HEK293 (cell line): Measurements from ENCODE around the gene MIS18A.

ENCODE experiments used
- CTCF ChIP-seq: fragments of 450-650 bp; formaldehyde crosslinking; IDR thresholded peaks from 2 replicates; pipeline ENCODE4 v1.5.1; 2016; ENCODE audit warnings: missing biosample characterization, missing genetic modification characterization
- FEZF1 ChIP-seq: fragments of 450-650 bp; formaldehyde crosslinking; IDR thresholded peaks from 2 replicates; pipeline ENCODE4 v1.5.1; 2016; ENCODE audit warnings: missing biosample characterization, missing genetic modification characterization
- ZBTB1 ChIP-seq: fragments of 450-650 bp; formaldehyde crosslinking; IDR thresholded peaks from 2 replicates; pipeline ENCODE4 v1.5.1; 2016; ENCODE audit warnings: missing biosample characterization, missing genetic modification characterization
- ZNF146 ChIP-seq: fragments of 450-650 bp; formaldehyde crosslinking; IDR thresholded peaks from 2 replicates; pipeline ENCODE4 v1.5.1; 2016; ENCODE audit warnings: missing biosample characterization, missing genetic modification characterization
- ZNF324 ChIP-seq: fragments of 450-650 bp; formaldehyde crosslinking; IDR thresholded peaks from 2 replicates; pipeline ENCODE4 v1.5.1; 2016; ENCODE audit warnings: missing biosample characterization, missing genetic modification characterization
- ZNF394 ChIP-seq: fragments of 450-650 bp; formaldehyde crosslinking; IDR thresholded peaks from 2 replicates; pipeline ENCODE4 v1.5.1; 2016; ENCODE audit warnings: missing biosample characterization, missing genetic modification characterization, mild to moderate bottlenecking, moderate library complexity, borderline replicate concordance
- ZNF747 ChIP-seq: fragments of 450-650 bp; formaldehyde crosslinking; IDR thresholded peaks from 2 replicates; pipeline ENCODE4 v1.5.1; 2016; ENCODE audit warnings: missing biosample characterization, missing genetic modification characterization
- ZNF837 ChIP-seq: fragments of 450-650 bp; formaldehyde crosslinking; IDR thresholded peaks from 2 replicates; pipeline ENCODE4 v1.5.1; 2016; ENCODE audit warnings: missing biosample characterization, missing genetic modification characterization
- TF ChIP-seq, protein P1 (sequence below): fragments of 450-650 bp; formaldehyde crosslinking; IDR thresholded peaks from 2 replicates; pipeline ENCODE4 v1.5.1; 2016; ENCODE audit warnings: missing biosample characterization, missing genetic modification characterization
- TF ChIP-seq, protein P2 (sequence below): fragments of 450-650 bp; formaldehyde crosslinking; IDR thresholded peaks from 2 replicates; pipeline ENCODE4 v1.5.1; 2016; ENCODE audit warnings: missing biosample characterization, missing genetic modification characterization
- TF ChIP-seq, protein P3 (sequence below): fragments of 450-650 bp; IDR thresholded peaks from 2 replicates; pipeline ENCODE4 v1.5.1; 2018; ENCODE audit warnings: missing biosample characterization, missing genetic modification characterization
- TF ChIP-seq, protein P4 (sequence below): fragments of 450-650 bp; formaldehyde crosslinking; IDR thresholded peaks from 2 replicates; pipeline ENCODE4 v1.5.1; 2016; ENCODE audit warnings: missing biosample characterization, missing genetic modification characterization, low read depth
- TF ChIP-seq, protein P5 (sequence below): fragments of 450-650 bp; formaldehyde crosslinking; IDR thresholded peaks from 2 replicates; pipeline ENCODE4 v1.5.1; 2016; ENCODE audit warnings: missing biosample characterization, missing genetic modification characterization, borderline replicate concordance

DNA sequence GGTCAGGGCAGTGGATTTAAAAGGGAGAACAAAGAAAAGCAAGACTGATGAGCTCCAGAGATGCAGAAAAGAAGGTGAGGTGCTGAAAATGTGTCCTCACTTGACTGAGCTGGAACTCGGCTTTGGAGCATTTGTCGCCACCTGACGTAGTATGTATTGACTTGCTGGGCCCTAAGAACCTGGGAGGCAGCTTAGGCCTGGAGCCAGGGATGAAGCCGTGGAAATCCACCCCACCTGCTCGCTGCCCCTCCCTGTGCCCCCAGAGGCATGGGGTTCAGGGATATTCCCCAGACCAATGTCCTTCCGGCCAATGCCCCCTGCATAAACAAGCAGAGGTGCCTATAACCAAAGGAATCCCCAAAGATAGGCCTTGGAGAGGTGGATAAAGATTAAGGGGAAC, 34.1 kb upstream of the MIS18A start:
- TF ChIP-seq, protein P1, sequence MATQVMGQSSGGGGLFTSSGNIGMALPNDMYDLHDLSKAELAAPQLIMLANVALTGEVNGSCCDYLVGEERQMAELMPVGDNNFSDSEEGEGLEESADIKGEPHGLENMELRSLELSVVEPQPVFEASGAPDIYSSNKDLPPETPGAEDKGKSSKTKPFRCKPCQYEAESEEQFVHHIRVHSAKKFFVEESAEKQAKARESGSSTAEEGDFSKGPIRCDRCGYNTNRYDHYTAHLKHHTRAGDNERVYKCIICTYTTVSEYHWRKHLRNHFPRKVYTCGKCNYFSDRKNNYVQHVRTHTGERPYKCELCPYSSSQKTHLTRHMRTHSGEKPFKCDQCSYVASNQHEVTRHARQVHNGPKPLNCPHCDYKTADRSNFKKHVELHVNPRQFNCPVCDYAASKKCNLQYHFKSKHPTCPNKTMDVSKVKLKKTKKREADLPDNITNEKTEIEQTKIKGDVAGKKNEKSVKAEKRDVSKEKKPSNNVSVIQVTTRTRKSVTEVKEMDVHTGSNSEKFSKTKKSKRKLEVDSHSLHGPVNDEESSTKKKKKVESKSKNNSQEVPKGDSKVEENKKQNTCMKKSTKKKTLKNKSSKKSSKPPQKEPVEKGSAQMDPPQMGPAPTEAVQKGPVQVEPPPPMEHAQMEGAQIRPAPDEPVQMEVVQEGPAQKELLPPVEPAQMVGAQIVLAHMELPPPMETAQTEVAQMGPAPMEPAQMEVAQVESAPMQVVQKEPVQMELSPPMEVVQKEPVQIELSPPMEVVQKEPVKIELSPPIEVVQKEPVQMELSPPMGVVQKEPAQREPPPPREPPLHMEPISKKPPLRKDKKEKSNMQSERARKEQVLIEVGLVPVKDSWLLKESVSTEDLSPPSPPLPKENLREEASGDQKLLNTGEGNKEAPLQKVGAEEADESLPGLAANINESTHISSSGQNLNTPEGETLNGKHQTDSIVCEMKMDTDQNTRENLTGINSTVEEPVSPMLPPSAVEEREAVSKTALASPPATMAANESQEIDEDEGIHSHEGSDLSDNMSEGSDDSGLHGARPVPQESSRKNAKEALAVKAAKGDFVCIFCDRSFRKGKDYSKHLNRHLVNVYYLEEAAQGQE (tag by site-specific recombination) = no peak
- no peak for TF ChIP-seq CTCF (tag by site-specific recombination)
- no peak for TF ChIP-seq ZNF324
- TF ChIP-seq, protein P2, sequence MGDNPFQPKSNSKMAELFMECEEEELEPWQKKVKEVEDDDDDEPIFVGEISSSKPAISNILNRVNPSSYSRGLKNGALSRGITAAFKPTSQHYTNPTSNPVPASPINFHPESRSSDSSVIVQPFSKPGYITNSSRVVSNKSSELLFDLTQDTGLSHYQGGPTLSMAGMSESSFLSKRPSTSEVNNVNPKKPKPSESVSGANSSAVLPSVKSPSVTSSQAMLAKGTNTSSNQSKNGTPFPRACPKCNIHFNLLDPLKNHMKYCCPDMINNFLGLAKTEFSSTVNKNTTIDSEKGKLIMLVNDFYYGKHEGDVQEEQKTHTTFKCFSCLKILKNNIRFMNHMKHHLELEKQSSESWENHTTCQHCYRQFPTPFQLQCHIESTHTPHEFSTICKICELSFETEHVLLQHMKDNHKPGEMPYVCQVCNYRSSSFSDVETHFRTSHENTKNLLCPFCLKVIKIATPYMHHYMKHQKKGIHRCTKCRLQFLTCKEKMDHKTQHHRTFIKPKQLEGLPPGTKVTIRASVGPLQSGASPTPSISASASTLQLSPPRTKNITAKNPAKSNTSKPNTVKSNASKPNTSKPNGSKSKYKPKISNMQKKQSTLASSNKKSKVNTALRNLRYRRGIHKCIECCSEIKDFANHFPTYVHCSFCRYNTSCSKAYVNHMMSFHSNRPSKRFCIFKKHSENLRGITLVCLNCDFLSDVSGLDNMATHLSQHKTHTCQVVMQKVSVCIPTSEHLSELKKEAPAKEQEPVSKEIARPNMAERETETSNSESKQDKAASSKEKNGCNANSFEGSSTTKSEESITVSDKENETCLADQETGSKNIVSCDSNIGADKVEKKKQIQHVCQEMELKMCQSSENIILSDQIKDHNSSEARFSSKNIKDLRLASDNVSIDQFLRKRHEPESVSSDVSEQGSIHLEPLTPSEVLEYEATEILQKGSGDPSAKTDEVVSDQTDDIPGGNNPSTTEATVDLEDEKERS (tag by site-specific recombination) = no peak
- TF ChIP-seq ZNF394 = no peak
- TF ChIP-seq, protein P3, sequence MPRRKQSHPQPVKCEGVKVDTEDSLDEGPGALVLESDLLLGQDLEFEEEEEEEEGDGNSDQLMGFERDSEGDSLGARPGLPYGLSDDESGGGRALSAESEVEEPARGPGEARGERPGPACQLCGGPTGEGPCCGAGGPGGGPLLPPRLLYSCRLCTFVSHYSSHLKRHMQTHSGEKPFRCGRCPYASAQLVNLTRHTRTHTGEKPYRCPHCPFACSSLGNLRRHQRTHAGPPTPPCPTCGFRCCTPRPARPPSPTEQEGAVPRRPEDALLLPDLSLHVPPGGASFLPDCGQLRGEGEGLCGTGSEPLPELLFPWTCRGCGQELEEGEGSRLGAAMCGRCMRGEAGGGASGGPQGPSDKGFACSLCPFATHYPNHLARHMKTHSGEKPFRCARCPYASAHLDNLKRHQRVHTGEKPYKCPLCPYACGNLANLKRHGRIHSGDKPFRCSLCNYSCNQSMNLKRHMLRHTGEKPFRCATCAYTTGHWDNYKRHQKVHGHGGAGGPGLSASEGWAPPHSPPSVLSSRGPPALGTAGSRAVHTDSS (tag by site-specific recombination) = no peak
- TF ChIP-seq ZNF837 (tag by site-specific recombination) = no peak
- TF ChIP-seq, protein P4, sequence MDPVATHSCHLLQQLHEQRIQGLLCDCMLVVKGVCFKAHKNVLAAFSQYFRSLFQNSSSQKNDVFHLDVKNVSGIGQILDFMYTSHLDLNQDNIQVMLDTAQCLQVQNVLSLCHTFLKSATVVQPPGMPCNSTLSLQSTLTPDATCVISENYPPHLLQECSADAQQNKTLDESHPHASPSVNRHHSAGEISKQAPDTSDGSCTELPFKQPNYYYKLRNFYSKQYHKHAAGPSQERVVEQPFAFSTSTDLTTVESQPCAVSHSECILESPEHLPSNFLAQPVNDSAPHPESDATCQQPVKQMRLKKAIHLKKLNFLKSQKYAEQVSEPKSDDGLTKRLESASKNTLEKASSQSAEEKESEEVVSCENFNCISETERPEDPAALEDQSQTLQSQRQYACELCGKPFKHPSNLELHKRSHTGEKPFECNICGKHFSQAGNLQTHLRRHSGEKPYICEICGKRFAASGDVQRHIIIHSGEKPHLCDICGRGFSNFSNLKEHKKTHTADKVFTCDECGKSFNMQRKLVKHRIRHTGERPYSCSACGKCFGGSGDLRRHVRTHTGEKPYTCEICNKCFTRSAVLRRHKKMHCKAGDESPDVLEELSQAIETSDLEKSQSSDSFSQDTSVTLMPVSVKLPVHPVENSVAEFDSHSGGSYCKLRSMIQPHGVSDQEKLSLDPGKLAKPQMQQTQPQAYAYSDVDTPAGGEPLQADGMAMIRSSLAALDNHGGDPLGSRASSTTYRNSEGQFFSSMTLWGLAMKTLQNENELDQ (tag by site-specific recombination) = no peak
- no peak for TF ChIP-seq ZNF146
- no peak for TF ChIP-seq ZNF747 (tag by site-specific recombination)
- TF ChIP-seq, protein P5, sequence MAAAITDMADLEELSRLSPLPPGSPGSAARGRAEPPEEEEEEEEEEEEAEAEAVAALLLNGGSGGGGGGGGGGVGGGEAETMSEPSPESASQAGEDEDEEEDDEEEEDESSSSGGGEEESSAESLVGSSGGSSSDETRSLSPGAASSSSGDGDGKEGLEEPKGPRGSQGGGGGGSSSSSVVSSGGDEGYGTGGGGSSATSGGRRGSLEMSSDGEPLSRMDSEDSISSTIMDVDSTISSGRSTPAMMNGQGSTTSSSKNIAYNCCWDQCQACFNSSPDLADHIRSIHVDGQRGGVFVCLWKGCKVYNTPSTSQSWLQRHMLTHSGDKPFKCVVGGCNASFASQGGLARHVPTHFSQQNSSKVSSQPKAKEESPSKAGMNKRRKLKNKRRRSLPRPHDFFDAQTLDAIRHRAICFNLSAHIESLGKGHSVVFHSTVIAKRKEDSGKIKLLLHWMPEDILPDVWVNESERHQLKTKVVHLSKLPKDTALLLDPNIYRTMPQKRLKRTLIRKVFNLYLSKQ (tag by site-specific recombination) = no peak
- TF ChIP-seq ZBTB1 (tag by site-specific recombination) = no peak
- TF ChIP-seq FEZF1 (tag by site-specific recombination) = no peak
